ENCODE measurements around the gene TEKT1. TPM values are rescaled to one million over a fixed set of nuclear protein-coding genes. Genes with fewer than 3 reads are reported as not detected.

The TEKT1 gene
- total RNA-seq, 1 donor from 2014 or later = 9.7 TPM

- Histone ChIP-seq H3K27ac (no peak overlapping the region), H3K9me3 (no peaks in the 10 kb centered on the region), H3K27me3 (ENCODE audit: low read depth) (peaks cover 6% of the 10 kb centered on the region), H3K4me3 (no peak overlapping the region), H3K36me3 (no peaks in the 10 kb centered on the region), H3K4me1 (no peaks in the 10 kb centered on the region)
- no peak for TF ChIP-seq CTCF (IDR thresholded peaks at IDR 0.05)
- ATAC-seq (no peak), DNase-seq (no peak)
- intact Hi-C loops (cut with DNase I) = no loop called here
These were observed 36.3 kb upstream of the TEKT1 start for GRCh38 chr17:6867849-6868248.

- Histone ChIP-seq H3K9me3 (no peaks in the 10 kb centered on the region), H3K36me3 (no peaks in the 10 kb centered on the region), H3K4me1 (no peaks in the 10 kb centered on the region), H3K4me3 (no peak overlapping the region), H3K27ac (no peak overlapping the region), H3K27me3 (ENCODE audit: low read depth) (no peaks in the 10 kb centered on the region)
- no peak for DNase-seq
- TF ChIP-seq CTCF (IDR thresholded peaks at IDR 0.05) = no peak
- intact Hi-C loops (cut with DNase I) = no loop called here
- peak; percentile 11 to 34 for ATAC-seq
These were observed 31.3 kb upstream of the TEKT1 start for GRCh38 chr17:6862825-6863224.

DNA sequence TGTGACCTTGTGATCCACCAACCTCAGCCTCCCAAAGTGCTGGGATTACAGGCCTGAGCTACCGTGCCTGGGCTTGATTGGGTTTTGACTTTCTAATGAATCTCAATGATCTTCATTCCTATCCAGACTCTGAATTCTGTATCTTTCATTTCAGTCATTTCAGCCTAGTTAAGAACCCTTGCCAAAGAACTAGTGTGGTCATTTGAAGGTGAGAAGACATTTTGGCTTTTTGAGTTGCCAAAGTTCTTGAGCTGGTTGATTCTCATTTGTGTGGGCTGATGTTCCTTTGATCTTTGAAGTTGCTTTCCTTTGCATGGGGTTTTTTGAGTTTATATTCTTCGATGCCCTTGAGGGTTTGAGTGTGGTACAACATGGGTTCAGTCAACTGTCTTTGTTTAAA lies 30.6 kb upstream of the TEKT1 start:
- H3K4me3 ChIP-seq = no peak overlapping the region
- no peak overlapping the region for H3K27ac ChIP-seq
- no peak for ATAC-seq
- no peaks in the 10 kb centered on the region for H3K27me3 ChIP-seq (ENCODE audit: low read depth)
- no peak for DNase-seq
- no peaks in the 10 kb centered on the region for H3K4me1 ChIP-seq
- H3K9me3 ChIP-seq = no peaks in the 10 kb centered on the region
- intact Hi-C loops (cut with DNase I) = no loop called here
- H3K36me3 ChIP-seq = no peaks in the 10 kb centered on the region
- TF ChIP-seq CTCF (IDR thresholded peaks at IDR 0.05) = no peak

DNA sequence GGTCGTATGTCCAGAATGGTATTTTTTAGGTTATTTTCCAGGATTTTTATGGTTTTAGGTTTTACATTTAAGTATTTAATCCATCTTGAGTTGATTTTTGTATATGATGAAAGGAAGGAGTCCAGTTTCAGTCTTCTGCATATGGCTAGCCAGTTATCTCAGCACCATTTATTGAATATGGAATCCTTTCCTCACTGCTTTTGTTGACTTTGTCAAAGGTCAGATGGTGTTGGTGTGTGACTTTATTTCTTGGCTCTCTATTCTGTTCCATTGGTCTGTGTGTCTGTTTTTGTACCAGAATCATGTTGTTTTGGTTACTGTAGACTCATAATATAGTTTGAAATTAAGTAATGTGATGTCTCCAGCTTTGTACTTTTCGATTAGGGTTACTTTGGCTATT lies 26.4 kb upstream of the TEKT1 start:
- no peak for TF ChIP-seq CTCF (IDR thresholded peaks at IDR 0.05)
- intact Hi-C loops (cut with DNase I) = no loop called here
- ATAC-seq = no peak

GRCh38 chr17:6857336-6857735 lies 25.8 kb upstream of the TEKT1 start:
- no peaks in the 10 kb centered on the region for H3K9me3 ChIP-seq
- H3K36me3 ChIP-seq = no peaks in the 10 kb centered on the region
- DNase-seq = no peak
- intact Hi-C loops (cut with DNase I) = no loop called here
- H3K27ac ChIP-seq = no peak overlapping the region
- no peak overlapping the region for H3K4me3 ChIP-seq
- peaks cover 3% of the 10 kb centered on the region for H3K27me3 ChIP-seq (ENCODE audit: low read depth)
- no peaks in the 10 kb centered on the region for H3K4me1 ChIP-seq
- no peak for TF ChIP-seq CTCF (IDR thresholded peaks at IDR 0.05)
- no peak for ATAC-seq

More for the DNA sequence above, 26.4 kb upstream of the TEKT1 start:
- DNase-seq = no peak
- Histone ChIP-seq H3K4me3 (no peak overlapping the region), H3K27ac (no peak overlapping the region), H3K9me3 (no peaks in the 10 kb centered on the region), H3K27me3 (ENCODE audit: low read depth) (peaks cover 3% of the 10 kb centered on the region), H3K4me1 (no peaks in the 10 kb centered on the region), H3K36me3 (no peaks in the 10 kb centered on the region)

DNA sequence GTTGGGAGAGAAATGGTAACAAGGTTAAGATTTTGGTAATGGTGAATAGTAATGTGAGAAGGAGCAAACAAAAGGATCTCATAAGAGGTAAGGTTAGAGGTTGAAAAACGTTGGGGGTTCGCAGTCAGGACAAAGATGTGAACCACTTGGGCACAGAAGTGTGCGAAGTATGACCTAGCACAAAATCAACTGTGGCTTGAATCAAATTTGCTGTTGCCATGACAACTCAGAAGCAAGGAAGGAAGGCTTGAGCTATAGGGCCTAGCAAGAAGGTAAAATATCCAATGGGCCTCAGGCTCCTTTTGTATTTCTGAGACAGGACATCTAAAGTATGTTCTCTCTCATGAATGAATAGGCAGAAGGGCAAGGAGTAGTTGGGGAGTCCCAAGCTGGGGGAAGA lies 24.5 kb upstream of the TEKT1 start:
- H3K4me3 ChIP-seq = no peak overlapping the region
- peaks cover 3% of the 10 kb centered on the region for H3K27me3 ChIP-seq (ENCODE audit: low read depth)
- DNase-seq (no peak), ATAC-seq (no peak)
- no peak overlapping the region for H3K27ac ChIP-seq
- intact Hi-C loops (cut with DNase I) = no loop called here
- no peaks in the 10 kb centered on the region for H3K9me3 ChIP-seq
- no peaks in the 10 kb centered on the region for H3K4me1 ChIP-seq
- no peak for TF ChIP-seq CTCF (IDR thresholded peaks at IDR 0.05)
- no peaks in the 10 kb centered on the region for H3K36me3 ChIP-seq
